A673 (cell line): ENCODE results near the gene PPP2R5E. TPM values are rescaled to one million over a fixed set of nuclear protein-coding genes. Genes with fewer than 3 reads are reported as not detected.

Experiments used
- BruUV-seq: library from RNA; stranded (reverse); fragments of 400-500 nt; replicated peaks from 2 replicates; lab custom pipeline; 2021; lab: Mats Ljungman, UMichigan
- CTCF ChIA-PET: fragments of 300-600 bp; sonication (Branson Sonifier 250); formaldehyde crosslinking; loops from one replicate; lab custom pipeline; 2022; ENCODE audit warnings: antibody characterized with exemption; lab: Charles Lee
- POLR2A ChIA-PET: fragments of 300-600 bp; sonication (Branson Sonifier 250); formaldehyde crosslinking; loops from one replicate; lab custom pipeline; 2022; ENCODE audit warnings: antibody characterized with exemption; ENCODE audit not compliant: low non-redundant PET; lab: Charles Lee
- DNase-seq: peaks from one replicate; pipeline ENCODE4 v3.0.0-alpha.2; 2015; ENCODE audit warnings: low spot score
- H3K27ac ChIP-seq: fragments of 200-600 bp; sonication (generic); 2 replicates; pipeline ENCODE4 v1.5.1; 2016; ENCODE audit warnings: mixed run types, low read depth, mild to moderate bottlenecking, mixed read lengths, antibody characterized with exemption, low read length; ENCODE audit not compliant: poor library complexity, severe bottlenecking
- H3K27me3 ChIP-seq: fragments of 200-600 bp; sonication (generic); replicated peaks from 2 replicates; pipeline ENCODE4 v1.6.1; 2017; ENCODE audit warnings: mixed run types, low read depth, mild to moderate bottlenecking, mixed read lengths, antibody characterized with exemption, low read length; ENCODE audit not compliant: insufficient read depth, poor library complexity
- H3K36me3 ChIP-seq: fragments of 200-600 bp; sonication (generic); 2 replicates; pipeline ENCODE4 v1.6.1; 2016; ENCODE audit warnings: mixed run types, mild to moderate bottlenecking, mixed read lengths, antibody characterized with exemption, low read length; ENCODE audit not compliant: insufficient read depth, poor library complexity, severe bottlenecking
- H3K4me1 ChIP-seq: fragments of 200-600 bp; sonication (generic); 2 replicates; pipeline ENCODE4 v1.6.1; 2017; ENCODE audit warnings: mixed run types, mild to moderate bottlenecking, mixed read lengths, antibody characterized with exemption, low read length; ENCODE audit not compliant: insufficient read depth, poor library complexity, severe bottlenecking
- H3K4me3 ChIP-seq: fragments of 200-600 bp; sonication (generic); 2 replicates; pipeline ENCODE4 v1.5.1; 2016; ENCODE audit warnings: low read depth, mixed run types, mild to moderate bottlenecking, mixed read lengths, low read length; ENCODE audit not compliant: poor library complexity, severe bottlenecking
- H3K9me3 ChIP-seq: fragments of 200-600 bp; sonication (generic); 2 replicates; pipeline ENCODE4 v1.6.1; 2016; ENCODE audit warnings: mixed run types, low read depth, mild to moderate bottlenecking, mixed read lengths, antibody characterized with exemption, low read length; ENCODE audit not compliant: poor library complexity, severe bottlenecking
- EZH2 ChIP-seq: fragments of 200-600 bp; sonication (generic); IDR thresholded peaks from 2 replicates; pipeline ENCODE4 v1.6.1; 2017; ENCODE audit warnings: borderline replicate concordance, low read depth, mild to moderate bottlenecking, mixed read lengths, antibody characterized with exemption, low read length; ENCODE audit not compliant: poor library complexity, severe bottlenecking
- intact Hi-C: fragments of 100-400 bp; cut with micrococcal nuclease; formaldehyde crosslinking; loops from one replicate; pipeline ENCODE4 v1.10.0; 2022; ENCODE audit not compliant: unreplicated experiment
- total RNA-seq: library from RNA; stranded (reverse); gene quantifications from 2 replicates; pipeline ENCODE4 v1.2.3, GENCODE V29; 2021
- TF ChIP-seq, protein P1 (sequence below): fragments of 300-800, 200-600 bp; sonication (generic); conservative IDR thresholded peaks from 2 replicates; pipeline ENCODE4 v1.5.1; 2017; ENCODE audit warnings: low read depth, mild to moderate bottlenecking, antibody characterized with exemption, low read length, moderate library complexity, mixed read lengths

PPP2R5E gene
- total RNA-seq, 1 experiment from 2014 or later = 66.0 TPM

DNA sequence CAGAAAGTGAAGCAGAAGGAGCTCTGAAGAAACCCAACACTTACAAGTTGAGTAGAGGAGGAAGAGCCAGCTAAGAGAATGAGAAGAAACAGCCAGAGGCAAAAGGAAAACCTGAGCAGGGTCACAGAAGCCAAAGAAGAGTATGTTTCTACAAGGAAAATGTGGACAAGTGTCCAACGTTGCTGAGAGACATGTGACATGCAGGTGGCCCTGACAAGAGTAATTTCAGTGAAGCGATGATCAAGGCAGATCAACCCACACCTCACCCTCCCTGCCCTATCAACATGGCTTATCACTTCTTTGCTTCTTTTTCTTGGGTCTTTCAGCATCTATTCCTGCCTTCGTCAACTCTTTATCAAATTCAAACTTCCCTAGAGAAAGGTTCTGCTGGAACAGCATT lies 68.3 kb downstream of the PPP2R5E start:
- Histone ChIP-seq H3K9me3 (no peaks in the 10 kb centered on the region), H3K27ac (no peak overlapping the region), H3K27me3 (no peaks in the 10 kb centered on the region), H3K4me3 (no peak overlapping the region), H3K4me1 (peaks cover 50% of the 10 kb centered on the region), H3K36me3 (no peaks in the 10 kb centered on the region)
- BruUV-seq = no TSS peak
- intact Hi-C loops = no loop called here
- TF ChIP-seq EZH2 = no peak
- TF ChIP-seq, protein P1, sequence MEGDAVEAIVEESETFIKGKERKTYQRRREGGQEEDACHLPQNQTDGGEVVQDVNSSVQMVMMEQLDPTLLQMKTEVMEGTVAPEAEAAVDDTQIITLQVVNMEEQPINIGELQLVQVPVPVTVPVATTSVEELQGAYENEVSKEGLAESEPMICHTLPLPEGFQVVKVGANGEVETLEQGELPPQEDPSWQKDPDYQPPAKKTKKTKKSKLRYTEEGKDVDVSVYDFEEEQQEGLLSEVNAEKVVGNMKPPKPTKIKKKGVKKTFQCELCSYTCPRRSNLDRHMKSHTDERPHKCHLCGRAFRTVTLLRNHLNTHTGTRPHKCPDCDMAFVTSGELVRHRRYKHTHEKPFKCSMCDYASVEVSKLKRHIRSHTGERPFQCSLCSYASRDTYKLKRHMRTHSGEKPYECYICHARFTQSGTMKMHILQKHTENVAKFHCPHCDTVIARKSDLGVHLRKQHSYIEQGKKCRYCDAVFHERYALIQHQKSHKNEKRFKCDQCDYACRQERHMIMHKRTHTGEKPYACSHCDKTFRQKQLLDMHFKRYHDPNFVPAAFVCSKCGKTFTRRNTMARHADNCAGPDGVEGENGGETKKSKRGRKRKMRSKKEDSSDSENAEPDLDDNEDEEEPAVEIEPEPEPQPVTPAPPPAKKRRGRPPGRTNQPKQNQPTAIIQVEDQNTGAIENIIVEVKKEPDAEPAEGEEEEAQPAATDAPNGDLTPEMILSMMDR = no peak
- ChIA-PET CTCF (no interaction called here), POLR2A (no interaction called here)
- DNase-seq = no peak

GRCh38 chr14:63474111-63474510 lies 69.1 kb downstream of the PPP2R5E start:
- Histone ChIP-seq H3K4me1 (peaks cover 50% of the 10 kb centered on the region), H3K27ac (peak overlapping the region; percentile 71), H3K9me3 (no peaks in the 10 kb centered on the region), H3K4me3 (no peak overlapping the region), H3K36me3 (no peaks in the 10 kb centered on the region), H3K27me3 (no peaks in the 10 kb centered on the region)
- TF ChIP-seq, protein P1 = no peak
- no TSS peak for BruUV-seq
- intact Hi-C loops = no loop called here
- ChIA-PET CTCF (no interaction called here), POLR2A (interaction anchor here (0.6 kb wide), 1 partner anchor 16 kb away, joined by 3 read pairs; no protein-coding TSS in a partner anchor)
- no peak for DNase-seq

GRCh38 chr14:63472986-63473788 lies 70.0 kb downstream of the PPP2R5E start:
- intact Hi-C loops = no loop called here
- Histone ChIP-seq H3K4me1 (peaks cover 50% of the 10 kb centered on the region), H3K27ac (peak overlapping the region; percentile 71), H3K9me3 (no peaks in the 10 kb centered on the region), H3K4me3 (no peak overlapping the region), H3K36me3 (no peaks in the 10 kb centered on the region), H3K27me3 (no peaks in the 10 kb centered on the region)
- peak; percentile 41 for DNase-seq
- TF ChIP-seq EZH2 = no peak
- TF ChIP-seq, protein P1 = no peak
- POLR2A ChIA-PET = interaction anchor here (0.6 kb wide), 1 partner anchor 17 kb away, joined by 3 read pairs; no protein-coding TSS in a partner anchor
- BruUV-seq = TSS peak; percentile 62
- CTCF ChIA-PET = no interaction called here
